ENCODE measurements around the gene DHRS3. TPM values are rescaled to one million over a fixed set of nuclear protein-coding genes. Genes with fewer than 3 reads are reported as not detected.

DHRS3 gene
- polyA plus RNA-seq, 1 of the 3 experiments (the other 2 are of a cell fraction), result 44.8 TPM

DNA sequence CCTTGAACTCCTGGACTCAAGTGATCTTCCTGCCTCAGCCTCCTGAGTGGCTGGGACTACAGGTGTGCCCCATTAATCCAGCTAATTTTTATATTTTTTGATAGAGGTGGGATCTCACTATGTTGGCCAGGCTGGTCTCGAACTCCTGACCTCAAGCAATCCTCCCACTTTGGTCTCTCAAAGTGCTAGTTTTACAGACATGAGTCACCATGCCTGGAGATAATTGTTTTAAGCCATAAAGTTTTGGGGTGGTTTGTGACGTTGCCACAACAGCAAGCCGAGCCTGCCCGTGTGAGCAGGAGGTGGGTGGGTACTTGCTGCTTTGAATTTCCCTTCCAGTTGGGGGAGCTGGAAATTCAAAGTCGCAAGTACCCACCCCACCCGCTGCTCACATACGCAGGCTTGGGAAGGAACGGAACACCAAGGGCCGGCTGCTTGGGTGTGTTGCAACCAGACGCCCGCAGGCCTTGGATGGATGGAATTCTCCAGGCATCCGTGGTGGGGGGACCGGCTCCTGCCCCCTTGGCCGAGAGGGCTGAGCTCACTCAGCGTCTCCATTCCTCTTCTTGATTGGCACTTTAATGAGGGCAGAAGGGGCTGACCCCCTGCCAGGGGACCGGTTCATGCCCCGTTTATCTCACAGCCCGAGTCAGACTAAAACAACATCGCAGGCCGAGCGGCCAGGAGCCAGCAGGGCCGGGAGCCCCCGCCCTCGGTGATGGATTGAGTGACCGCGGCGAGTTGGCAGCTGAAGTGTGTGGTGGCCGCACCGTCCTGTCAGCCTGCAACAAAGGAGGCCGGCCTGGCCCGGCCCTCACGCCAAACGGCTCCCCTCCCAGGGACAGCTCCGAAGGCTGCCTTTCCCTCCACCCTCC lies 78.1 kb downstream of the DHRS3 start:
- ChIA-PET POLR2A (no interaction called here), CTCF (interaction anchor here (0.6 to 1.6 kb wide), 2 partner anchors 61 to 62 kb away, joined by 3 to 4 read pairs; no protein-coding TSS in a partner anchor)
- no peaks in the 10 kb centered on the region for H4K20me1 ChIP-seq (ENCODE audit: insufficient read depth)
- no peaks in the 10 kb centered on the region for H3K27me3 ChIP-seq (ENCODE audit: insufficient read depth)
- H3K4me1 ChIP-seq (ENCODE audit: control insufficient read depth in 1 of 2, insufficient read depth in 2 of 2, low read depth in 1 of 2, low read length in 1 of 2), result peaks cover 0 to 4% of the 10 kb centered on the region in 2 experiments; a peak in 1 of 4 replicates
- H3K36me3 ChIP-seq (replicated peaks in 1 of 2; ENCODE audit: control insufficient read depth in 1 of 2, insufficient read depth in 2 of 2, low read length in 1 of 2), result no peaks in the 10 kb centered on the region
- H3K27ac ChIP-seq (ENCODE audit: low read depth in 2 of 2, low read length in 1 of 2), result no peak overlapping the region
- H3K79me2 ChIP-seq (ENCODE audit: insufficient read depth), result no peaks in the 10 kb centered on the region
- H3F3A ChIP-seq (replicated peaks; ENCODE audit: insufficient read depth), result peaks cover 4% of the 10 kb centered on the region
- no peak for TF ChIP-seq TAF1 (IDR thresholded peaks at IDR 0.05; ENCODE audit: borderline replicate concordance, low read depth, low read length)
- no peak for TF ChIP-seq JUND (IDR thresholded peaks at IDR 0.05)
- TF ChIP-seq RAD21 (IDR thresholded peaks at IDR 0.05; ENCODE audit: low read length), result no peak
- no peak for TF ChIP-seq GATA2 (CRISPR knock-in tag; IDR thresholded peaks at IDR 0.05)
- no peak for TF ChIP-seq CHD2 (IDR thresholded peaks at IDR 0.05; ENCODE audit: low read length, partially characterized antibody)
- TF ChIP-seq NFIC (IDR thresholded peaks at IDR 0.05; ENCODE audit: borderline replicate concordance), result no peak
- TF ChIP-seq POLR2AphosphoS5 (IDR thresholded peaks at IDR 0.05; ENCODE audit: low read depth, low read length), result no peak
- no peak for TF ChIP-seq MEF2A (IDR thresholded peaks at IDR 0.05; ENCODE audit: borderline replicate concordance, low read depth)
- TF ChIP-seq, protein P1, sequence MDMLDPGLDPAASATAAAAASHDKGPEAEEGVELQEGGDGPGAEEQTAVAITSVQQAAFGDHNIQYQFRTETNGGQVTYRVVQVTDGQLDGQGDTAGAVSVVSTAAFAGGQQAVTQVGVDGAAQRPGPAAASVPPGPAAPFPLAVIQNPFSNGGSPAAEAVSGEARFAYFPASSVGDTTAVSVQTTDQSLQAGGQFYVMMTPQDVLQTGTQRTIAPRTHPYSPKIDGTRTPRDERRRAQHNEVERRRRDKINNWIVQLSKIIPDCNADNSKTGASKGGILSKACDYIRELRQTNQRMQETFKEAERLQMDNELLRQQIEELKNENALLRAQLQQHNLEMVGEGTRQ (IDR thresholded peaks at IDR 0.05; ENCODE audit: borderline replicate concordance, low read depth, low read length), result no peak
- no peak for TF ChIP-seq REST (IDR thresholded peaks at IDR 0.05; ENCODE audit: low read depth, low read length)
- TF ChIP-seq ELF1 (IDR thresholded peaks at IDR 0.05), result no peak
- TF ChIP-seq TEAD4 (IDR thresholded peaks at IDR 0.05; ENCODE audit: borderline replicate concordance, insufficient read depth), result no peak
- no peak for TF ChIP-seq EP300 (IDR thresholded peaks at IDR 0.05; ENCODE audit: borderline replicate concordance in 1 of 2, low read depth in 1 of 2, low read length in 1 of 2)
- no peak for TF ChIP-seq GABPA (IDR thresholded peaks at IDR 0.05; ENCODE audit: low read depth)
- no peak for DNase-seq
- no peak overlapping the region for H3K4me2 ChIP-seq
- WGBS (ENCODE audit: low lambda C conversion rate), result 89% methylated on average over 24 of the region's 34 CpGs
- no peak overlapping the region for H3K4me3 ChIP-seq (ENCODE audit: low read depth in 2 of 2, low read length in 1 of 2)
- no peak overlapping the region for H2AFZ ChIP-seq (ENCODE audit: low read depth)
- H3K9me2 ChIP-seq, result no peaks in the 10 kb centered on the region
- no peak overlapping the region for H3K9ac ChIP-seq
- H3K9me3 ChIP-seq, result no peaks in the 10 kb centered on the region
